ENCODE measurements around the gene FBN1.

Gene FBN1

GRCh38 chr15:48500595-48500994, 144.9 kb downstream of the FBN1 start:
- TF ChIP-seq CTCF (IDR thresholded peaks at IDR 0.05; ENCODE audit: extremely low read depth, missing control alignments): no peak
- no peak for DNase-seq (ENCODE audit: low spot score)

- no peak for TF ChIP-seq CTCF (IDR thresholded peaks at IDR 0.05; ENCODE audit: extremely low read depth, missing control alignments)
- no peak for DNase-seq (ENCODE audit: low spot score)
Observed at GRCh38 chr15:48499978-48500377, 145.5 kb downstream of the FBN1 start.

DNA sequence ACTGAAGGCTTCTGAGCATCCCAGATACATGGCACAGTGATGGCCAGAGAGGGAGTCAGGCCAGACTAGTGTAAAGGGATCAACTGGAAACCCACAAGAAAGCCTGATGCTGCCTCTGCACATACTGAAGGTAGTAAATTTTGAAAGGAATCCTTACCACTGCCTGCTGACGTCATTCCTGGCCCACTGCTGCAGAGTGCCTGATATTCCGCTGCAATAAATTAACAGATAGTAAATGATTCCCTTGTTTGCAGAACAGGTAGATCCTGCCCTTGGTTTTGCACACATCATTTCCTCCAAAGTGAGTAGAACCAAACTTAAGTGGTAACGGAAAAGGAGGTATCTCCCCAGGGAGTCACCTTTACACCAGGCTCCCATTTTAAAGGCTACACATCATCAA, 146.7 kb downstream of the FBN1 start:
- TF ChIP-seq CTCF (IDR thresholded peaks at IDR 0.05; ENCODE audit: extremely low read depth, missing control alignments): no peak
- DNase-seq (ENCODE audit: low spot score): no peak

GRCh38 chr15:48494631-48495030, 150.9 kb downstream of the FBN1 start:
- no peak for DNase-seq (ENCODE audit: low spot score)

DNA sequence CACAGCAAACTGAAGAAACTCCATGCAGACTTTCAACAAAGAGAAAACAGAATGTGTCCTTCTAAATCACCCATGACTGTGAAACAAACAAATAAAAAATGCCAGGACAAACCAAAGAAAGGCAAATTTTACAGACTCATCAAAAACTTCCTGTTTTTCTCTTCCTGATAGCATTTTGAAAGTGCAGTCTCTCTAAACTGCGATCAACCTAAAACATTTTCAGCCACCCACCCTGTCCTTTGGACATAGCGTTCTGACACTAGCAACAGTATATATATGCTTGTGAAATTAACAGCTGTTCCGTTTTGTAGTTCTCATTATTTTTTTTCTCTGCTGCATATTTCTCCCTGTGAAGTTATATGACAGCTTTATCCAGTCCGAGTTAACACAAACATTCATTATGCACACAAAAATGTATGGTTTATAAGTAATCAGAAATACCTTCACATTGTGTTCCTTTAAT, 151.7 kb downstream of the FBN1 start:
- DNase-seq (ENCODE audit: low spot score): no peak
- no peak for TF ChIP-seq CTCF (IDR thresholded peaks at IDR 0.05; ENCODE audit: extremely low read depth, missing control alignments)

More at GRCh38 chr15:48494631-48495030, 150.9 kb downstream of the FBN1 start:
- TF ChIP-seq CTCF (IDR thresholded peaks at IDR 0.05; ENCODE audit: extremely low read depth, missing control alignments): no peak

- no peak for TF ChIP-seq CTCF (IDR thresholded peaks at IDR 0.05; ENCODE audit: extremely low read depth, missing control alignments)
Observed at GRCh38 chr15:48493084-48493762, 152.3 kb downstream of the FBN1 start.

DNA sequence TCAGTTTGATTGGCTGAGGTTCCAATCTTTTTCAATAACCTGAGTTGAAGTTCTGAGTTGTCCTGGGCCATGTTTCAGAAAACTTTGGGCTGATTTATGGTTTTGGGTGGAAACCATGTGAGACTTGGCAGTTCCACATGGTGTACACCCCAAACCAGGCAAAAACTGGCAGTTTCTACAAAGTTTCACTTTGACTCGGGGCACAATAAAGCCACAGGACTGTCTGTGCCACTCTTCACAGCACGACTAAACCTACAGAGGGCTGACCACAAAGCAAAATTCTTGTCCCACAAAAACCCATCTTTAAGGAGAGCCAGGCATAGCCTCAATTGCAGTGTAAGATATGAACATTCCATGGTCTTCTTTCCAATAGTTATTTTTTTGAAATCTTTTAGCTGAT, 159.3 kb downstream of the FBN1 start:
- TF ChIP-seq CTCF (IDR thresholded peaks at IDR 0.05; ENCODE audit: extremely low read depth, missing control alignments): no peak
- DNase-seq (ENCODE audit: low spot score): no peak

More at GRCh38 chr15:48493084-48493762, 152.3 kb downstream of the FBN1 start:
- DNase-seq (ENCODE audit: low spot score): no peak
